ENCODE measurements around the gene EFNB2.

EFNB2 gene

GRCh38 chr13:106443607-106444322 is 91.7 kb downstream of the EFNB2 start:
- DNase-seq = no peak

DNA sequence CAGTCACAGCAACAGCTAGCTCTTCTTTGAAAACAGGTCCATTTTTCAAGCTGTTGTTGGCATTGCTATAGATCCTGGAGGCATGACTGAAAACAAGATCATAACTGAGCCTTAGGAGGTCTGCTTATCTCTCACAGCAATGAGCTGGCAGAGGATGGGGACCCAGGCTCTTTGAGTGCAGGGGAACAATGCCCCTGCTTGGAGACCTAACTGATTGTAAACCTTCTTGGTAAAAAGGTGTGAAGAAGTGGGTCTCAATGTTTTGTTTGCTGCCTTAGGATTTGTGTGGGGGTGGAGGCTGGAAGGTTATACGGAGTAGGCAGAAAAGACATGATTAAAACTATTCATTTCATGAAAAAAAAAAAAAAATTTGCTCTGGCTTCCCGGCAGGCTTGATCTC is 94.6 kb downstream of the EFNB2 start:
- no peak for DNase-seq

All from suppressor macrophage (primary cell).